GM18502 (cell line): ENCODE results near the gene FGF13.

Source experiments
- ATAC-seq: cut with Tn5 transposase; IDR thresholded peaks from one replicate; pipeline ENCODE4 v1.9.1; 2021; ENCODE audit warnings: mild to moderate bottlenecking; ENCODE audit not compliant: unreplicated experiment, poor library complexity

FGF13 gene

DNA sequence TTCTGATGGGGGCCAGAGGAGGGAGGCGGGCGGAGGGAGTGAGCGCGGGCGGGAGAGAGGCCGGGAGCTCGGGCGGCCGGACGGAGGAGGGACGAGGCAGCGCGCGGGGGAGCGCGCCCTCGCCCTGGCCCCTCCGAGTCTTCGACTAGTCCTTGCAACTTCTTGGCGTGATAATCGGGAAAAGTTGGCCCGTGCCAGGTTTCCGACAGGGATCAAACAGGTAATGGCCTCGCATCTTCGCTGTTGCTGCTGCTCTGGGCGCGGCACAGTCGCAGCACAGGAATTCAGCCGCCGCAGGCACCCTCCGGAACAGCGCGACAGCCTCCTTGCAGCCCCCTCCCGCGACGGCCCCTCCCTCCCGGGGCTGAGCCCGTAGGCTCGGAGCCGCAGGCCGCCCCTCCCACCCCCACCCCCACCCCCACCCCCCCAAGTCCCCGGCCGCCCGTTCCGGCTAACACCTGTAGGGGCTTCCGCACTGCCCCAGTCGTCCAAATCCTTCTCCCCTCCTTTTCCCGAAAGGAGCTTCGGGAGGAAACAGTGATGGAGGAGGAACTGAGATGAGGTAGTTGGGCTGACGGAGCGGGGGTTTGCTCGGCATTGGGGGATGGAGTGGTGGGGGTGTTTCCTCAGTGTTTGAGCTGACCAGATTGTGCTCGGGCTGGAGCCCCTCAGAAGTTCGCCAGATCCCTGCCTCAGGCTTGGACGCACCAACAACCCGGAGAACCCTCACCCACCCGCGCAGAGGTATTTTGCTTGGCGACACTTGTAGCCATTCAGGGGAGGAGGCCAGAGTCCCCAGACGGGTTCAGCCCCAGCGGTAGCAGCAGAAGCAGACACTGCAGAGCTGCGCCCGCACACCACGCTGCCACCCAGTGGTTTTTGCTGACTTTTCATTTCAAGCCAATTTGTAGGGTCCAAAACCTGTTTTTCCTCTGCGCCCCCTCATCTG is at the start of gene FGF13:
Gene FGF13, minus strand, starts transcription at position 319 of the 949 bp plus-strand sequence. CDS start 714 bp downstream, outside the sequence.
- peak; percentile 59 for ATAC-seq

DNA sequence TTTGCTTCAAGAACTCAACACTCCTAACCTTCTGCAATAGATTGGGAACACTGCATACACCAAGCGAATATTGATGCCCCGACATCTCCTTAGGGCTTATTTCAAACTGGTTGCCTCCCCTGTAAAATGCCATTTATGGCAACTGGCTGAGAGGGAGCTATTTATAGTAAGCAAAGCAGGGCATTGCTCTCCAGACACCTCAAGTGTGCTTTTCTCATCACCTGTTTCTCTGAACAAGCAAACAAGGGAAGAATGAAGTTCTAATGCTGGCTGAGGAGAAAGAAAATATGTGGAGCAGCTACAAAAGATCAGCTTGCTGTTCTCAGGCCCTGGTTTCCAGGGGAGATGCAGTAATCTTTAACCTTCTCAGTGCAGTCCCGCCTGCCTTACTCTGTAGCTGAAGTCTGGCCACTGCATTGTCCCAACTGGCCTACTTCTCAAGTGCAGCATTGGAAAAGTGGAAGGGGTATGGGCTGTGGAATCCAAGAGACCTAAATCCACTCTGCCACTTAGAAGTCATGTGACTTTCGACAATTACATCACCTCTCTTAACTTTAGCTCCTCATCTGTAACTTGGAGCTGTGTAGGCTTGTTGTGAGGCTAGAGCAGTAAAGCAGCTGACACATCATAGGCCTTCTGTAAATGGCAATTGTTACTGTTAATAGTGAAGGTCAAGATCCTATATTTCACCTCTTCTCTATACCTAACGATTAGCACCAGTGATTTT is 47.9 kb upstream of the FGF13 start:
- ATAC-seq: no peak

DNA sequence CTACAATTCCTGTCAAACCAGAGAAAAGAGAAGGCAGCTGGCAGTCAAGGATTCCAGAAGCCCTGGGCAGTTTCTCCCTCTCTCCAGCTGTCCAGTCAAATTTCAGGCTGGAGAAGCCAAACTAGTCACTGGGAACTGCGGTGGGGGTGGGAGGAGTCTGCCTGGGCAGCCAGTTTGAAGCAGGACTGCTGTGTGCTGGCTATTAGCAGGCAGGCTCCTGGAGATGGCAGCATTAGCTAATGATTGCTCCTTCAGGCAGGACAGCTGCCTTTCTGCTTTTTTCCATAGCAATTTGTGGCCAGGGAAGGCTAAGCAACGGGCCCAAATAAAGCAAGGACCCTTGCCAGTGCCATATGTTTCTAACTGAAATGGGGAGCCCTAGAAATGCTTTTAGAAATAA is 44.7 kb upstream of the FGF13 start:
- ATAC-seq: no peak

DNA sequence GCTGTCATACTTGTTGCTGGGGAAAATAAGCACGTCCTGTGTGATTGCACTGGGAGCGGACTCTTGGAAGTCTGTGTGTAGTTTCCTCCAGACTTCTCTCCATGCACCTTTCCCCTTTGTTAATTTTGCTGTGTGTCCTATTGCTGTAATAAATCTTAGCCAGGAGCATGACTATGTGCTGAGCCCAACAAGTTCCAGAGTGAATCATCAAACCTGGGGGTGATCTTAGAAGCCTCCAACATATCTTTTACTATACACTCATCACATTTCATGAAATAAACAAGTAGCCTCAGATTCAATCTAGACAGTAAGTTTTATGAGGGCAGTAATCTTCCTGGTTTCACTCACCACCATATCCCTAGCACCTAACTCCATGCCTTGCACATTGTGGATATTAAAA is 43.3 kb upstream of the FGF13 start:
- no peak for ATAC-seq

DNA sequence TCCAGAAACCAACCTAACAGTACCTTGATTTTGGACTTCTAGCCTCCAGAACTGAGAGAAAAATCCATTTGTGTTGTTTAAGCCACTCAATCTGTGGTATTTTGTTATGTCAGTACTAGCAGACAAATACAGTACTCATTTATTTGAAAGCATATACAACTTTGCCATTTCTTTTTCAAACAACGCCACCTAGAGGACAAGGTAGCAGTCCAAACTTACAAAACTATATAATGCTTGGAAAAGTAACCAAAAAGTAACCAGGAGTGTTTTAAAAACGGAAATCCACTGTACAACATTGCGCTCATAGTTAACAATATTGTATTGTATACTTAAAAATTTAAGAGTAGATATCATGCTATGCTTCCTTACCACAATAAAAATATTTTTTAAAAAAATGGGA is 37.0 kb upstream of the FGF13 start:
- no peak for ATAC-seq

DNA sequence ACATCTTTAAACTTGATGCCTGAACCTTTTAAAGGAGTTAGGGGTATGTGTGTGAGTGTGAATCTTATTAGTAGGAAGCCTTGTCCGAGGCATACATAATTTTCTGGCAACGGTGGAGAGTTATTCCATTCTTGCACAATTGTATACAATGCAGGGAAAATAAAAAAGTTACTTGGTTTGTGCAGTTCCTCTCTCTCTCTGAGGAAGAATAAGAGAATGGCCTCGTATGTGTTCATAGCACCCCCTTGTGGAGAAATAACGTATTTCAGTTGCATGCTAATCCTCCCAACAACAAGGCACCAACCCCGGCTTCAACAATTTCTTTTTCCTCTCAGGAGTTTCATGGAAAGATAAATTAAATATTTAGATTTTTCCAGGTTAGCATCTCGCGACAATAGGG is 33.7 kb upstream of the FGF13 start:
- peak; percentile 83 for ATAC-seq

DNA sequence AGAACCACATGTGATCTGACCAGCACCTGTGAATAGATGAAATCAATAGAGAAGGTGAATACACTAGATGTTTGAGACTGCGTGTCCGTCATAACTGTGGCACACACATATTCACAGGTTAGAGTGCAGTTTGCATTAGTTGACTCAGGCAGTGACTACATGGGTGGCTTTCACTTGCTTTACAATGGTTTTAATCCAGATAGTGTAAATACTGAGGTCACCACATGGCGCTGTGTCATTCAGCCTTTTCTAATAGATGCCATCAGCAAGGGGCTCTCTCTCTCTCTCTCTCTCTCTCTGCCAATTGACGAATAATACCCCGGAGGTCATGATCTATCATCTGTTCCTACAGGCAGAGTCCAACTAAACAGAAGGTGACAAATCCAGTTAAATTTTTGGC is 30.7 kb upstream of the FGF13 start:
- no peak for ATAC-seq

DNA sequence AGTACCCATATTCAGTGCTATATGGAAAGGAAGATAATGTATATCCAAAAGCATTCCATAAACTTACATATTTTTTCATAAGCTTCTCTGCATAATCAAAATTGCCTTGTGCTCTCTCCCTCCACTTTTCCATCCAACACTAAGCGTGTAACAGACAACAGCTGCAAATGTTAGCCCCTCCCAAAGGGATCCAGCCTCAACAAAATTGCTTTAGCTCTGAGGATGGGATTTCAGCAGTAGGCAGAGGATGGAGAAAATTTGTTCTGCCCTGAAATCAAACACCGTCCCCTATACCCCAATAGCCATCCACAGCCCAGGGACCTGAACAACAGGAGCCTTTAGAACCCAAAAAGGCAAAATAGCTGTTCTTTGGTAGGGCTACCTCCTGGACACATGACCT is 28.8 kb upstream of the FGF13 start:
- no peak for ATAC-seq

DNA sequence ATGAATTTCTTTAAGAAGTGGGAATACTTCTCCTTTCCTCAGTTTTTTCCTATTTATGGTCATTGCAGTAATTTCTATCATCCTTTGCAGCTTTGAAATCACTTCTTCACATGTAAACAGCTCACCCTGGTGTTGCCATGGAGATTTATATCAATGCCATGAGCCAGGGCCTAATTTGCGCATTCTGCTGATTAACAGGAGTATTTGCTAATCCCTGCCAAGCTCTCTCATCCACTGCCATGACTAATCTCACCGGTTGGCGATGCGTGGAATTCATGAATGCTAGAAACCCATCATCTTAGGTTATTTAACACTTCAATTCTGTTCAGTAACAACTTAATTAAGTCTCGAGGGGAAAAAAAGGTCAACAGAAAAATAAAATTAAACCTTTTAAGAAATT is 11.8 kb upstream of the FGF13 start:
- ATAC-seq: no peak

DNA sequence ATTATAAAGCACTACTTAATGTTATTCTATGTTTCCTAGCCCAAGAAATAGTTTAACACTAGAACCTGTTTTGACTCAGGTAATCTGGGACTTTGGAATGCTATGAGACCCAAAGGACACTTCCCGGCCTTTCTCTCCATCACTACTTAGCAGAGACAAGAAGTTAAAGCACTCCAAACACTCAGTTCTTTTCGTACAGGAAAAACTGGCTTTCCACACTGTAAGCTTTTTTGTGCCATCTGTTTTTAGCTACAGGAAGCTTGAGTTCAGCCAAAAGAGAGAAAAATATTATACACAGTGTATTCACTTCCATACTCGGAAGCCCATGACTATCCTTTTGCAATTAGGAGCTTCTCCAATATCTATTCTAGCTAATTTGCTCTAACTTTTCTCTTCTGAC is 7.9 kb upstream of the FGF13 start:
- no peak for ATAC-seq

DNA sequence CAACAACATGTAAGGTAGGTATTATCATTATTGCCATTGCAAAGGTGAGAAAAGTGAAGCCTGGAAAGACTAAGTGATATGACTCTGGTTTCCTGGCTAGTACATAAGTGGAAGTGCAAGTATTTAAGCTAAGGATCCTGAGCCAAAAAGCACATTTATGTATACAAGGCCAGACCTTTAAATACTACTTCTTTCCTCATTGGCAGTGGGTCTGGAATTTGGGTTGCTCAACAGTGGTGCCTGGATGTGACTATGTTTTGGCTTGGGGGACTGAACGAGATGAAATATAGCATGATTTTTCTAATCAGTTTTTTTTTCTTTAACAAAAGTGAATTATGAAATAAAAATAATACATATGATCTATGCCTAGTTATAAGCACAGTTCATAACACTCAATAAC is 7.4 kb upstream of the FGF13 start:
- no peak for ATAC-seq

DNA sequence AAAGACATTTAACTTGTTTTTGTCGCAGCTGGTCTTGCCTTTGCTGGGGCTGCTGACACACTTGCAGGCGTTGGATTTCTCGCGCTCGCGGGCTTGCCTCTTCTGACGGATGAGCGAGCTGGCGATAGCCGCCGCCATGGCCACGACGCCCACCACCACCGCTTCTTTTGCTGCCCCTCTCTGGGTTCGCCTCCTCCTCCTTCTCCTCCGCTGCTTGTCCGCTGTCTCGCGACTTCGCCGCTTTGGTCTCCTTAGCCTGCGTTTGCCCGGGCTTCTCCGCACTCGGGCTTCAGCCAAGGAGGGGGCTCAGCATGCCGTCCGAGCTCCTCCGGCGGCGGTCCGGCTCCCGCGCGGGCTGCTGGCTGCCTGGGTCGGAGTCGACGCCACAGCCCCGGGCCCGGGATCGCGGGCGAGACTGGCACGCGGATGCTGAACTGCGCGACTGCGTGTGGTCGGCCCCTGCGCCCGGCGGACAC is 613 bp downstream of the FGF13 start:
- no peak for ATAC-seq

DNA sequence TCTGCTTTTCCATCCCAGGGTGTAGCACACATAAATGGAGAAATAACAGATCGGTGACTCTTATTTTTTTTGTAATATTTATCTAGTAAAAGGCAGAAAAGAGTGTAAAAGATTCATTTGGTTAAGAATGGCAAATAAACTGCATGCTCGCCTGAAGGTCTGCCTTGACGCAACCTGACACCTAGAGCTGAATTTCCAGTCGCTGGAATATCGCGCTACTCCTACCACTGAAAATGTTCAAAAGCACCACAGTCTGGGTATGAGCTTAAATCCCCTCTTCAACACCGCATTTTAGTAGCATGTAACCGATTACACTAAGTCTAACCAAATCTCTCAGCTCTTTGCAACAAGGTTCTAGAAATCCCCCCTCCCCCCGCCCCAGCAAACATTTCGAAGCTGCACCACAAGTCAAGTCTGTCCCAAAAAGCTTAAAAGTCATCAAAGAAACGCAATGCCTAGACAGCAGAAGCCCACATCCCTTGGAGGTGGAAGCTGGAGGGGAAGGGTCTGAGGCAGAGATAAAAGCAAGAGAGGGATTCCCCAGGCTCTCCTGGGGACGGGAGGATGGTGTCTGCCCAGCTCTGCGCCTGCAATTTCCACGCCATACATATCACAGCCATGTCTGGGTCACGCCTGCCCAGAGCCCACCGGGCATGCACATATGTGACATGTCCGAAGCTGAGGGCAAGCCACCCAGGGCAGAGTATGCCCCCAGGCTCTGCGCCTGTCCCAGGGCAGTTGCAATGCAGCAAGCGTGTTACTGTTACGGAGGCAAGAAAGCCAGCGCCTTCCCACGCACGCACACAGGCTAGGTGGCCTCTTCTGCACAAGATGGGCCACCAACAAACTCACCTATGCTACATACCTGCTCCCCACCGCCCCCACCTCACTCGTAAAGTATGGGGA is 1.4 kb downstream of the FGF13 start:
- no peak for ATAC-seq

DNA sequence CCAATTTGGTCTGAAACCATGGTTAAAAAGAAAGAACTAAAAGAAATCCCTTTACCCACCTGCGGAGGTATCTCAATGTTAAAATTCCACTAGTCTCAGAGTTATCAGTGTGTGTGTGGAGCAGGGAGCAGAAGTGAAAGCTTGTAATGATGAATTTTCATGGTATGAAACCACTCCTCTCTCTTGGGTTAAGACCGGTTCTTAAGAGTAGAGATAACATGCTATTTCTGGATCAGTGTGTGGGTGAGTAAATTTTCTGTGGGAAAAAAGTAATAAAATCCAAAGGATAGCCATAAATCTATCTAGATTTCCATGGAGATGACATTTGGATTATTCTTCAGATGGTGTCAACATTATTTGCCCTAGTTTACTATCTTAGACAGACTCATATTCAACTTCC is 3.2 kb downstream of the FGF13 start:
- ATAC-seq: no peak

DNA sequence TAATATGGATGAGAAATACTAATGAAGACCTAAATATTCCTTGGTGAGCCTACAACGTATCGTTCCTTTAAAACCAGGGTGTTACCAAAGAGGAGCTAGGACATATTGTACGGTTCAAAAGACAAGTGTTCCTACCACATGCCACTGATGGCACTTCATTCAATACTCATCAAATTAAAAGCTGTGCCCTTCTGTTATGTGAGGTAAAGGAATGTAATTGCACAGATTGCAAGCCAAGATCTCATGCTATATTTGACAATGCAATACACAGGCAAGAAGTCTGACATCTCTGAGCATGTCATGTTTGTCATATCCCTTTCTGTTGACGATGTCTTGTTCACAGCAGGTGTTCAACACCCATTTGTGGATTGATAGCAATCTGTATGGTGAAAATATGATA is 6.9 kb downstream of the FGF13 start:
- no peak for ATAC-seq

DNA sequence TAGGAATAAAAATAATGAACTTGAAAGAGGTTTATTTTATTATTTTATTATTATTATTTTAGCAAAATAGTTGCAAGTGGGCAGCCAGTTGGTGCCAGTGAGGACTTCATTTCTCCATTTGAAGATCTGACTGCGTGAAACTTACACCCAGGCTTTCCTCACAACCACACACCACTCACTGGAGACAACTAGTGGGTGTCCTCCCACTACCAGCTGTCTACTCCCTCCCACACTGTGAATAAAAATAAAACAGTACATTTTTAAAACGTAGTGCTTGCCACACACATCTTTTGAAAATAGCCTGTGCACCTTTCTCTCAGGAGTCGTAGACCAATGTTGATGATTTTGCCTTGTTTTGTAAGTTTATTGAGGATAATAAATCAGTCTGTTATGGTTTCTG is 7.4 kb downstream of the FGF13 start:
- ATAC-seq: no peak

DNA sequence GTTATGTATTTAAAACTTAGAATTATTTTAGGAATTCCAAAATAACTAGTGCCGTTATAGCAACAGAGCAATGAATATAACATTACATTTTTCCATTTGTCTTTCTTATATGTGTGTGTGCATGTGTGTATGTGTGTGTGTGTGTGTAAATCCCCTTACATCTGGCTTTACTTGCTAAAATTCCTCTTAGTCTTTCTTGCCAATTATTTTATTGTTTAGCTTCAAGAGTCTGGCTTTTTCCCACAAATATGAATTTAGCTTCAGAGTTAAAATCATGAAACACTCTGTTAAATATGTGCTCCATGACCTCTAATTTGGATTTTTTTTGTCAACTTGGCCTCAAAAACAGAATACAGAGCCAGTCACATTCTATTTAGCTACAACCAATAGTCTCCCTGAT is 18.9 kb downstream of the FGF13 start:
- ATAC-seq: no peak

DNA sequence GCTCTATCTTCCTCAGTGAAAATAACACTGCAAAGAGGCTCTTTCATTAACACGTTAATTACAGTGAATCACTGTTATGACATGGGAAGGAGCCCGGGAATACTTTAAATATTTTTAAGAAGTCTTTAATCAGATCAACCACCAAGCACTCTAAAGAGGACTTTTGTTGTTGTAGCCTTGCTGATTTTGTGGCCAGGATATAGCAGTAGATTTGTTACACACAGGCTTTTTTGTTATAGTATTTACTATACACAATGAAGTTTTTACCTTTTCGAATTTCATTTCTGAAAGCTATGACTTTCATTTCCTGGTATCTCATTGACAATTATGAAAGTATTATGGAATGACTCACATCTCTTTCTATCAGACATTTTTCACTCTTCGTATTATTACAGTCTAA is 20.3 kb downstream of the FGF13 start:
- no peak for ATAC-seq

DNA sequence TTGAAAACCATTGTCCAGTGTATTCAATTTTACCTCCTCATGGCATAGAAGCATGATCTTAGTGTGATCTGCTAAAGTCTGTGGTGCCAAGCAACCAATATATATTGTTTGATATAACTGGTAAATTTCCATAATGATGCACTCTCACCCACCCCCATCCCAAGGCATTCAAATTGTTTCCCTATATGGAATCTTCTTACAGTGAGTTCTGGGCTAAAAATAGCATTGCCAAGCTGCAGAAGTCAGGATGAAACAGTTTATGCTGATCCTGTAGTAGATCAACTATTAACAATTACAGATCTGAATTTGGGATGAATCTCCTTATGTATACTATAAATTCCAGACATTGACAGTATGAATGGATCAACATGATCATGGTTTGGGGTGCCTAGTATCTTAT is 20.9 kb downstream of the FGF13 start:
- no peak for ATAC-seq

DNA sequence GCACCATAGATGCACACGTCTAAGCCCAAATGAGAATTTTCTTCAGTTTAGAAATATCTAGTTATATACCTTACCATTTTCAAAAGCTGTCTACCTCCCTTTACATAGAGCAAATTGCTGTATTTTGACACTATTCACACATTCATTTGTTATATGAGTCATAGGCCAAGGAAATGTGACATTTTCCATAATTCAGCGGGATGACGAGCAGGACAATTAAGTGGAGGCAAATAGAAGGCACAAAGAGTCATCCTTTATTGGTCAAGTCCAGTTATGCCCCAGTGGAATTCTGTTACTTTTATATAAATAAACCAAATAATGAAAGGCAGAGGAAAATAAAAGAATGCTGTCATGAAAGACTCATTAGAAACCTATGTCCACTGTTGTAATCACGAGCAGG is 27.9 kb downstream of the FGF13 start:
- no peak for ATAC-seq
